ENCODE measurements around the gene ACSS1. TPM values are rescaled to one million over a fixed set of nuclear protein-coding genes. Genes with fewer than 3 reads are reported as not detected.

The ACSS1 gene
- total RNA-seq, 1 experiment from 2014 or later = 0.61 TPM

GRCh38 chr20:25024171-25024570 is 33.8 kb downstream of the ACSS1 start:
- no peaks in the 10 kb centered on the region for H3K27me3 ChIP-seq (ENCODE audit: insufficient read depth, low read length)
- no peak overlapping the region for H4K91ac ChIP-seq (ENCODE audit: insufficient read length, low read depth, low read length)
- Mint-ChIP-seq H3K4me3 (no peak overlapping the region), H3K36me3 (ENCODE audit: insufficient read depth in 1 of 3, low read depth in 3 of 3) (no peaks in the 10 kb centered on the region), H3K9me3 (no peaks in the 10 kb centered on the region), H3K4me1 (peaks cover 5 to 9% of the 10 kb centered on the region in 2 experiments; a peak in 3 of 4 replicates), H3K27me3 (ENCODE audit: low read depth) (peaks cover 8% of the 10 kb centered on the region), H3K27ac (no peak overlapping the region)
- no peak overlapping the region for H3K56ac ChIP-seq (ENCODE audit: insufficient read length, low read depth, low read length)
- H2BK15ac ChIP-seq (ENCODE audit: low read depth, low read length) = no peak overlapping the region
- H3K4me2 ChIP-seq (ENCODE audit: insufficient read depth, insufficient read length, low read length) = no peak overlapping the region
- no peak overlapping the region for H2AFZ ChIP-seq (ENCODE audit: low read length)
- no peak overlapping the region for H3K4ac ChIP-seq (ENCODE audit: low read depth, low read length)
- H3K23ac ChIP-seq (ENCODE audit: insufficient read length, low read depth, low read length) = no peak overlapping the region
- no peak overlapping the region for H4K8ac ChIP-seq (replicated peaks; ENCODE audit: insufficient read length, low read depth, low read length)
- no peak overlapping the region for H3K9ac ChIP-seq (ENCODE audit: extremely low read depth, insufficient read length, low read length)
- H3K4me1 ChIP-seq (ENCODE audit: insufficient read depth, low read length) = no peaks in the 10 kb centered on the region; the same call in 1 of the 2 replicates
- H3K27ac ChIP-seq (ENCODE audit: insufficient read length, low read depth, low read length) = no peak overlapping the region
- no peaks in the 10 kb centered on the region for H3K79me2 ChIP-seq (ENCODE audit: insufficient read depth, low read length)
- no peak overlapping the region for H2BK12ac ChIP-seq (ENCODE audit: insufficient read length, low read depth, low read length)
- H3T11ph ChIP-seq (ENCODE audit: low read length) = no peak overlapping the region
- no peaks in the 10 kb centered on the region for H3K79me1 ChIP-seq (ENCODE audit: insufficient read depth, low read depth, low read length, poor library complexity, severe bottlenecking)
- H2BK120ac ChIP-seq (ENCODE audit: low read depth, low read length, poor library complexity, severe bottlenecking) = no peak overlapping the region
- no peak overlapping the region for H3K14ac ChIP-seq (ENCODE audit: insufficient read depth, low read length)
- no peaks in the 10 kb centered on the region for H3K9me3 ChIP-seq (ENCODE audit: control insufficient read depth, low read depth, low read length)
- H2BK20ac ChIP-seq (ENCODE audit: low read depth, low read length, poor library complexity, severe bottlenecking) = no peak overlapping the region
- no peak for DNase-seq
- no peak overlapping the region for H4K5ac ChIP-seq (ENCODE audit: insufficient read length, low read depth, low read length)
- WGBS (ENCODE audit: extremely low coverage, insufficient read length, low lambda C conversion rate) = no CpG with 5 or more reads among the region's 4 CpGs
- H3K23me2 ChIP-seq (ENCODE audit: insufficient read length, low read depth, low read length, poor library complexity, severe bottlenecking) = no peaks in the 10 kb centered on the region
- no peak for TF ChIP-seq CTCF (conservative IDR thresholded peaks at IDR 0.05)
- no peaks in the 10 kb centered on the region for H4K20me1 ChIP-seq (ENCODE audit: control insufficient read depth, insufficient read depth, insufficient read length)
- no peak overlapping the region for H2AK5ac ChIP-seq (ENCODE audit: insufficient read length, low read length)
- no peak overlapping the region for H2BK5ac ChIP-seq (ENCODE audit: insufficient read length, low read length)
- no peak overlapping the region for H3K18ac ChIP-seq (ENCODE audit: insufficient read length, low read depth, low read length)

Data from H9 (cell line).